GM19438 (cell line): ENCODE measurements around the gene DNER.

Experiments used
- ATAC-seq: cut with Tn5 transposase; IDR thresholded peaks from one replicate; pipeline ENCODE4 v1.9.1; 2021; ENCODE audit warnings: low read depth; ENCODE audit not compliant: unreplicated experiment

The DNER gene

DNA sequence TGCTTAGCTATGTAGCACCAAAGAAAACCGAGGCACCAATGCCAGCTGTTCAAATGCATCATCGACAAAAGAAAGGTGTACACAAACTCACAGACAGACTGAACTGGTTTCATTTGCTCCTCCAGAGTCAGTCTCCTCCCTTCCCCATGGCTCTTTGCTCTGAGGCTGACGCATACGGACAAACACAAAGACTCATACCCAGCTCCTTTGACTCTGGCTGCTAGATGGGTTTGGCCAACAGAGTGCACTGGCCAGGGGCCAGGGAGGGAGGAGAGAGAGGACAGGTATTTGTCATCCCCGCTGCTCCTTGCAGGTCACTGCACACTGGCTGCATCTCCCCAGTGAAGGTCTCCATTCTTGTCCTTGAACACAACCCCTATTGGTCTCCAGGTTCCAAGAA, 40.7 kb downstream of the DNER start:
- ATAC-seq = no peak

DNA sequence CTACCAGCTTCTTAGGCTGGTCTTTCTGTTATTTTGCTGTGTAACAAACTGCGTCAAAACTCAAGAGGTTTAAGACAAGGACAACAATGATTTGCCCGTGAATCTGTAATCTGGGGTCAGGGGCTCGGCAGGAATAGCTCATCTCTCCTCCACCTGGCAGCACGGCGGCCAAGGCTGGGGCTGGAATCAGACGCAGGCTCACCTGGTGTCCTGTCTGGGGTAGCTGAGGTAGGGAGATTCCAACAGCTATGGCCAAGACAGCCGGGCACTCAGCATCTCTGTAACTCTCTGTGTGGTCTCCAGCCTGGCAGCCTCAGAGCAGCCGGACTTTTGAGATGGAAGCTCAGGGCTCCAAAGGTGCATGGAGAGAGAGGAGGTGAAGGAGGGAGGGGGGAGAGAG, 42.3 kb downstream of the DNER start:
- ATAC-seq = no peak

DNA sequence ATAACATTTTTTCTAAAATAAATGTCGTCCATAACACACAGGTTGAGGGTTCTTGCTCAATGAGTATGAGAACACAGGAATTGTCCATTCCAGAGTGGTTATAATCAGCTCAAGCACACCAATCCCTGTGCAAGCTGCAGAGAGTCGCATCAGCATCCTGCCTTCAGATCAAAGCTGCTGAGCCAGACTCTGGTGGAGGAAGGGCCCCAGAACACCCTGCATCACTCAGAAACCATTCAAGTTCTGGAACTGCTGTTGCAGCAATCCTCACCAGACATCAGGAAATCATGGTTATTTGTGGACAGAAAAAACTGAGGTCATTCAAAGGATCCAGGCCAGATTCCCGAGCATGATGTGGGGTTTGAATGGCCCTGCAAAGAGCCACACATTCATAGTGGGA, 44.5 kb downstream of the DNER start:
- ATAC-seq = no peak

DNA sequence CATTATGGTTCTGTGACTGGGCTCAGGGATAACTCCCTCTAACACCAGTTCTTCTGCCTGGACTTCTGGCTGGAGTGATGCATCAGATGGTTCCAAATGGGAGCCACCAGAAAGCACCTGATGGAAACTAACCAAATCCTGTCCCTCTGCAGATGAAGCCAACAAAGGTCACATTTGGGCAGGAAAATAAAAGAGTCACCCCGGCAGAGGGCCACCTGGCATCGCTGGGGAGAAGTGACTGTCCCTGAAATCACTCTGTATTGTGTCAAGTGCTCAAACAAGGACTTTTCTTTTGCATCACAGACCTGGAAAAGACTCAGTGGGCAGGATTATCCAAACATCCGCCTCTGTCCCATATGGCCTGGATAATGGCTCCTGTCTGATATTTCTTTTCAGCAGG, 47.5 kb downstream of the DNER start:
- ATAC-seq = no peak

DNA sequence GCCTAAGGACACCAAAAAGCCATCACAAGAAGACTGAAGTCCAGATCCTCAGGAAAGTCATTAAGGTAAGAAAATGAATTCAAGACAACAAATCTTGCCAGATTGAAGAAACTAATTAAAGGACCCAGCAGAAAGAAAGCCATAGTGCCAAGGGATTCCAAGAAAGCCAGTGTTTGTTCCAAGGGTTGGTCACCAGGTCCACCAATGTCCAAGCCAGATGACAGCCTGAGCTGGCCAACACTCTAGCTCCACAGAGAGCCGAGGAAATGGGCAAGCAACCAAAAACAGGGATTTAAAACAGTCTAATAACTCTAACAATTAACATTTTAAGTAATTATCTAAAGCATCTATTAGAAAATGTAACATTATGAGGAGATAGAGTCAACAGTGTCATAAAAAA, 49.2 kb downstream of the DNER start:
- ATAC-seq = no peak

DNA sequence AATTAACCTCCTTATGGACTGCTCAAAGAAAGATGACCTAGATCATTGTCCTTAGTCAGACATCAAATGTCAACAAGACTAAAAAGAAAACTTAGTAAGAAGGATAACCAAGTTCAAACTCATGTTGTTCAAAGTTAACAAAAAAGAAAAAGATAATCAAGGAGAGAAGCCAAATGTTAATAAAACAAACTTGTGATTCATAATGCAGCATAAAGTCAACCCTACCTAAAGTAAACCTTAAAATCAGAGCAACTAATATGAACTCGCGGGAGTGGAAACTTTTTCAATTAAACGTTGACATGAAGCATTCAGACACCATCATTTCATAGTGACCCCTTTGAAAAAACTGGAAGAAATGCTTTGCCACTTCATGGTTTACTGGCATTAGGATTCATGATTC, 52.9 kb downstream of the DNER start:
- no peak for ATAC-seq

DNA sequence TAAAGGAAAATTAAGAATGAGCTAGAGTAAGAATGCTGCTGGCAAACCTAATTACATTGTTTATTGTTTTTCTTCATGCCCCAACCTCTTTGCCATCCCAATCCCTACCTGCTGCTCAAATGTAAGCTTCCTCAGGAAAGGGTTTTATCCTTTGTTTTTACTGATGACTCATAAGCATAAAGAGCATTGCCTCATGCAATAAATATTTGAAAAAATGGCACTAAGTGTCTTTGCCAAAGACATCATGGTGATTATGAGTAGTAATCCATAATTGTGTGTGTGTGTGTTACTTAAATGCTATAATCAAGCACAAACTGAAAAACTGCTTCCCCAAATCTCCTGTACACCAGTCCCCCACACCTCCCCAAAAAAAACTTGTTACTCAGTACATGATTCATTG, 53.4 kb downstream of the DNER start:
- ATAC-seq = no peak

DNA sequence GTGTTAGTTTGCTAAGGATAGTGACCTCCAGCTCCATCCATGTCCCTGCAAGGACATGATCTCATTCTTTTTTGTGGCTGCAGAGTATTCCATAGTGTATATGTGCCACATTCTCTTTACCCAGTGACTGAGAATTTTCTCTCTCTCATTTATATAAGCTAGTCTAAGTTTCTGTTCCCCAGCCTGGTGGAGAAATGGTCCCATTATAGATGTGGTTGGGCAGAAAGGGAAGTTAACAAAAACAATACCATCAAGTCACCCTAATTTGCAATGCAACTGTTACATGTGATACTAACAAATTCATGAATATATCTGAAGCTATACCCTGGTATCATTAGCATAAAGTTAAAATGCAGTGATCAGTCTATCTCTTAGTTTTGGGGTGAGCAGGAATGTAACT, 54.0 kb downstream of the DNER start:
- ATAC-seq = no peak

DNA sequence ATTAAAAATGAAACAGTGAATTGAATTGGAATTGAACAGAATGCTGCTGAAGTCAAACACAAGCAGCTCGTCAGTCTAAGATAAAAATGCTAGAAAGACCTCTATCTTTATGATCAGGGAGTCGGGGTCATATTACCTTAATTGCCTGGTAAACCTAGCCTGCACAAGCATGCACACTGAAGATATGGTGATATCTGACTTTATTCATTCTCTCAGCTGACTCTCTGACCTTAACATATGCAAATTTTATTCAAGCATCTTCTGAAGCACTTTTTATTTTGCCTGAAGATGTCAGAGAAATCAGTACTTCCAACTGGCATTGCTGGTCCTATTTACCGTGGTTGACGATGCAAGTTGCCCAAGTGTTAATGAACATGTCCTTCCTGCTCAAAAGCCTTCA, 56.4 kb downstream of the DNER start:
- ATAC-seq = no peak

DNA sequence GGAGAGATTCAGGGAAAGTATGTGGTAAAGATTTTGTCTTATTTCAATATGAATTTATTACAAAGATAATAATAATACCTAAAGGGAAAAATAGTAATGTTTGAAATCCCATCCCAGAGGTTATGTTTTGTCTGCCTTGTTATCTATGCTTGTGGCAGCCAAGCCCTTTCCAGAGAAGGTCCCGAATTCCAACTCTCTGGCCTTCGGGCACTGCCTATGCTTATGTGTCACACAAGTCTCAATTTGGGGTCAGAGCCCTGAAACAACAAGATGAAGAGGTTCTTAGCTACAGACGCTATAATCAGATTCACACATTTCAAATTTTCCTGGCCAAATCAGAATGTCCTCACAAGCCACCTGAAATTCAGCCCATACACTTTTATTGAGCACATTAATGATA, 59.9 kb downstream of the DNER start:
- ATAC-seq = no peak

DNA sequence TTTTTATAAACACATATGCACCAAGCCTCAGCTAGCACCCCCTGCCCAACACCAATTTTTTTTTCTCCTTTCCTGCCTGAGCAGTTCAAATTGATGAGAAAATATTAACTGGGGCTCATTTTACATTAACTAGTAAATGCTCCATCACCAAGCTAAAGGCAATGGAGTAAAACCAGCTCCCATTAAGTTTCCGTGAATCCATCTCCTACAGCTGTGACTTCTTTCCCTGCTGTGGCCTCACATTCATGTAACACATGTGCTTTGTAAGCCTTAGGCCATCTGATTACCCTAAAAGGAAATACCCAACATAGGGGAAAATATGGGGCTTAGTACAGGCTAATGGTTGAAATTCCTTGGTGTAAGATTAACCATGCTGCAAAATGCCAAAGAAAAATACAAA, 60.8 kb downstream of the DNER start:
- no peak for ATAC-seq

DNA sequence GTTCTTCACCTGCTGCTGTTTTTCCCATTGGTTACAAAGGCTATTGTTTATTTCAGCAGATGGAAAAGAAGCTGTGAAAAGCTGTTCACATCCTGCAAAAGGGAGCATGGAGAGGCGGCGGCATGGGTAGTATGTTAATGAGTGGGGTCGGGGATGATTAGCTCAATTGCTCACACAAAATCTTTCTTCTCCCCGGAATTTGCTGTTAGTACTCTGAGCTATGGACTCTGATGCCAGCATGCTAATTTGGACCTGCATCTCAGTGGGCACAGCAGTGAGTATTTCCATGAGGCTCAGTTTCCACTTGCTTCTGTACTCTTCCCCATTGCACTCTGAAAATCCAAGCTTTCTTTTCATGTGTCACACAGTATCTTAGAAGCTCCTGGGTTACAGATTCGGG, 61.6 kb downstream of the DNER start:
- no peak for ATAC-seq

DNA sequence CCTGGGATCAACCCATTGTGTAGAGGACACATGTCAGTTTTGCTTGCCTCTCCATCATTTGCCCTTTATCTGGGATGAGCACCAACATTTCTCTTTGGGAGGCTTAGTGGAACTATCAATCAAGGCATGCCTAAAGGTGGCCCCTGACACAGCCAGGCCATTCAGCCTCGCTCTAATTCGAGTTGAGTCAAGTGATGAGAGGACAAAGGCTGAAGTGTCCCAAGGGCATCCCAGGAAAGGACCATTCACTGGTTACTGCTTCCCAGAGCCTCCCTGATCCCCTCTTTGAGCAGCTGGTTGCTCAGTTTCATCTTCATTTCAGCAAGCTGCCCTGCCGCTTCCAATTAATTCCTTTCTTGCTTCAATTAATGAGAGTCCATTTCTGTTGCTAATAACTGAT, 63.5 kb downstream of the DNER start:
- no peak for ATAC-seq

DNA sequence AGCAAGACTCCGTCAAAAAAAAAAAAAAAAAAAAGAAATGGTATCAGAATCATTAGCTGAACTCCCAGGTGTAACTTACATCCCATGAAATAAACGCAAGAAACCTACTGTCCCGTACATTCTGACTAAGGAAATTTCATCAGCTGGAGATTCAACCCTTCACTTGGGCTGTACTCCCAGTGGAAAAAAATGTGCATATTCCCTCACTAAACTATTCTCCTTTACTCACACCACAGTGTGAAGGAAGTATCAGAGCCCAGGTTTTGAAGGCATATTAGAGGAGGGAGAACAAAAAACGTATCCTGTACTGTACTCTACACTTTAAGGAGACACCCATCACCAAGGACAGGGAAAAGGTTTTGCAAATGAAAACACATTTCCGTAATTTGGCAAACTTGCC, 64.3 kb downstream of the DNER start:
- no peak for ATAC-seq

DNA sequence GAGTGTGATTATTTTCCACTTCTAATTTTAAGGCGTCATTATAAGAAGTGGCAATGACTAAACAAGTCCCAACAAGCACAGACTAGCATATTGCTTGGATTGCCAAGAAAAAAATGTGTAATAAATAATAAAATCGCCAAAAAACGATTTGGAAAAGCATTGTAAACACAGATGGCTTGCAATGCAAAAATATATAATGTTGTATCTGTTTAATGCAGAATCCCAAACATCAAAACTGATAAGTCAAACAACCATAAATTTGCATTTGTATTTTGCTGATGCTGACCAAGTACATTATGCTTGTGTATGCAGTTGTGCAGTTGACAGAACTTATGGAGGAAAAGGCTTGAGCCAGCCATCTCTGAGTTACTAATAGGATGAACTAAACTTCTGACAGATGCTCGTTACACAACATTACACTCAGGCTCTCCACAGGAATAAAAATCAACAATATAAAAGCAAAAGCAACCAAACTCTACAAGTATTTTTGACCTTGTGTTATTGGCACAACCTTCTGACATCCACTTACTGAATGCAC, 68.1 kb downstream of the DNER start:
- ATAC-seq = no peak

DNA sequence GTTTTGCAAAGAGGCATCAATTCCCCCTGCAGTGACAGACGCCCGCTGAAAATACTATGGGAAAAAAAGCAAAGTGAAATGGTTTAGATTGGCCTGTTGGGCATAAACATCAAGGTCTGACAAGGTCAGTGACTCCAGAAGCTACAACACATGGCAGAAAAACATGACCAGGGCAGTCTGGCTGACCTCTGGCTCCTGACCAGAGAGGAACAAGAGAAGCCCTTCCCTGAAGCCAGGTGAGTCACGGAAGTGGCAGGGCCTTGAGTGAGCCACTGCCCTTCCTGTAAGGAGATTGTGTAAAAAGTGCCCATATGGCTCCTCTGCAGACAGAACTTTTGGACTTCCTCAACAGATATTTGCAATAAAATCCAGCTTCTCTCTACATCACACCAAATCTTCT, 72.0 kb downstream of the DNER start:
- ATAC-seq = no peak

DNA sequence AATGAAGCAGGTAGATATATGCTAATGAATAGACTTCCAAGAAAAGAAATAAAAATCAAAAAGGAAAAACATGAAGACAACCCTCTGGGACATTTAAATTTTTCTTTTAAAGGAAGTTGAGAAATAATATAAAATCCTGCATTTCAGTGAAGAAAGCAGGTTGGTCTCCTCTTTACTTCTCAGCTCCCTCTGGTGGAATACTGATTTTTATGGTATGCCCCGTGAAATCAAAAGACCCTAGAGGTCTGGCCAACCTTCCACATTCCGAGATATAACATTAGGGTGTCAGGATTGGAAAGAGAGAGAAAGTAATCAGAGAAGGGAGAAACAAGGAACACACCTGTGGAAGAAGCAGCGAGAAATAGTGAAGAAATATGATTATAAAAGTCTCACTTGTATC, 72.7 kb downstream of the DNER start:
- no peak for ATAC-seq

DNA sequence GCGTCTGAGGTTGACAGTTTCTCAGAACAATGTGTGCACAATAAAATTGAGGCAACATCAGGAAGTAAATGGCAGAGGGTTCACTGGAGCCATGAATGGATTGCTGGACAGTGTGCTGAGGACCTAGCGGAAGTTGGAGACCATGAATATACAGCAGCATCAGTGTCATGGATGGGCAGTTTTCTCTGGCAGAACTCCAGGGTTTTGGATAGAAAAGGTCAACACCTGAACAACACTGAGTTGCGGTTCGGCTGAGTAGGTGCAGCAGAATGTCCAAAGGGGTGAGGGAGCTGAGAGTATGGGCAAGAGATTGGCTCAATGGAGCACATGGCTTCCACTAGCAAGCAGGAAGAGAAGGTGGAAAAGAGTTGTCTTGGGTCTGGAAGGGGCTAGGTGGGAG, 73.7 kb downstream of the DNER start:
- ATAC-seq = no peak

DNA sequence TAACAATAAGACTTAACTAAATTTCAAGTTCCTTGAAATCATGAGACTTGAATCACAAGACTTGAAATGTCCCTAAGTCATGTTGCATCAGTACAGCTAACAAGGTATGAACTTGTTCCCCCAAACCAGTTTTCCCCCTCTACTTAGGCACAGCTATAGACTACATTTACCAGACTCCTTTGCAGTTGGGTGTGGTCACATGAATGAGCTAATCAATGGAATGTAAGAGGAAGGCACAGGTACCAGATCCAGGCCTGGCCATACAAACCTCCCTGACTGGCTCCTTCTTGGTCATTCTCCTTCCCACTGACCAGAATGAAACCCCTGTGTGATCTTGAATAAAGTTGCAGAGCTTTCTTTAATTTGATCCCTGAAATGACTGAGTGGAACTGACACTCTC, 77.8 kb downstream of the DNER start:
- no peak for ATAC-seq

DNA sequence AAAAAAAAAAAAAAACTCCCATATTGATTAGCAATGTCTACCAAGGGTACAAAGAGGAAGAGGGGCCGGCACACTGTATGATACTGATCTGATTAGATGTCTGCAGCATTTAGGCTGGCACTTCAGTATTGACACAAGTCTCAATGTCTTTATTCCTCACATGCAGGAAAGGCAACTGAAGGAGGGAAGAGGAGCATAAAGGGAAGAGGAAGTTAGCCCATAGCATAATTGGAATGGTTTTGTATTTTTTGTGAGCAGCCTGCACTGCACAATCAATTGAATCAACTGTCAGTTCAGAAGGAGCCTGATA, 79.0 kb downstream of the DNER start:
- no peak for ATAC-seq

DNA sequence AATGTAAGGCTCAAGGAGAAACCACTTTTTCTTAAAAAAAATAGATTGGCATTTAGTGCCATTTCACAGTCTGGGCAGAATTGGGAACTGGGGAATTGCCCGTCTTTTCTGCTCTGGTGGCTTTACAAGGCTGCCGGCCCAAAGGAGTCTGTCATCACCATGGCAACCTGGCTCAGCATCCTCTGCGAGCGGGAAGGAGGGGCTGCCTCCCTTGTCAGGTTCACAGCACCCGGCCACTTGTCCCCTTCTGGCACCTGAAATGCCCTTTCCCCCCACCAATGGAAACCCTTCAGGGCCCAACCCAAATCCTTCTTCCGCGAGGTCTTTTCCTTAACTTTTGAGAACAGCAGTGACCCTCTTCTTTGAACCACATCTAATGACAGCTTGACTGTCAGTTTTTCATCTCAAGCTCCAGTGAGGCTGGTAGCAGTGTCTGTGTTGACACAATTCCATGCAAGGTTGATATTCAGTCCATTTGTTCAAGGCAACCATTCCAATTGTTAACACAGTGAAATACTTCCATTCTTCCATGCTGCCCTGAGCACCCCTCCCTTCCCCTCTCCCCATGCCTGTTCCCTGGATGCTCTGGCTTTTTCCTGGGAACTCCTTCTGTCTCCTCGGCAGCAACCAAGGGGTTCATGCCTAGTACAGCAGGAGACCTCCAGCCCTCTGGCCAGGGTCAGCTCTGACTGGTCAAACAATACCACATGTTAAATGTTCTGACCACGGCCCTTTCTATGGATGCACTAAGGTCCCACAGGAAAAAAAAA, 79.6 kb downstream of the DNER start:
- no peak for ATAC-seq

DNA sequence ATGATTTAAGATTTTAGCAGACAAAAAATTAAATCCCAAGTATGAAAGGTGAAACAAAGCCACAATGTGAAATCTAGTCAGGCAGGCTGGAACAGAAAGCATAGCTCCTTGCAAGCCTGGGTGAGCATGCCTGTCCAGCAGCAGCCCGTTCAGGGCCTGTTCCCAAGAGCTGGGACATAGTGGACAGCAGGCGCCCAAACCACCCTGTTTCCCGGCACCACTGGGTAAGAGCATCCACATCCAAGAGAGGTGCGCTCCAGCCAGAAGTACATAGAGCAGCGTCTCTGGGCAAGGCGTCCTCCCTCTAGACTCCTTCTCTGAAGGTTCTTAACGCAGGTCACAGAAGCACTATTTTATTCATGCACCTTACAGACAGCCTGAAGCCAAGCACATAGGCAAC, 80.8 kb downstream of the DNER start:
- ATAC-seq = no peak

DNA sequence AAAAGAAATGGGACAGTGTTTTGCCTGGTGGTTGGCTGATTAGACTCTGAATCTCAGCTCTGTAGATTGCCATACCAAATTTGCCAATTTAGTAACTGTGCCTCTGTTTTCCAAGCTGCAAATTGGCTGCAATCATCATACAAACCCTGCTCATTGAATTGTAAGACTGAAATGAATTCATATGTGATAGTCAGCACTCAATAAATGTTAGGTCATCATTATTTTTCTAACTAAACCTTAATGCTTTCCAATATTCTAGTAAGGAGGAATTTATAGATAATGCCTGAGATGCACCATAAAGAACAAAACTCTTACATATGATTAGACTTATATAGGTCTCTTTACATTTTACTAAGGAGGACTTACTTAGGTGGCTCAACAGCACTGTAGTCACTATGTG, 85.3 kb downstream of the DNER start:
- no peak for ATAC-seq
